ENCODE results near the gene ZBTB17.

DNA sequence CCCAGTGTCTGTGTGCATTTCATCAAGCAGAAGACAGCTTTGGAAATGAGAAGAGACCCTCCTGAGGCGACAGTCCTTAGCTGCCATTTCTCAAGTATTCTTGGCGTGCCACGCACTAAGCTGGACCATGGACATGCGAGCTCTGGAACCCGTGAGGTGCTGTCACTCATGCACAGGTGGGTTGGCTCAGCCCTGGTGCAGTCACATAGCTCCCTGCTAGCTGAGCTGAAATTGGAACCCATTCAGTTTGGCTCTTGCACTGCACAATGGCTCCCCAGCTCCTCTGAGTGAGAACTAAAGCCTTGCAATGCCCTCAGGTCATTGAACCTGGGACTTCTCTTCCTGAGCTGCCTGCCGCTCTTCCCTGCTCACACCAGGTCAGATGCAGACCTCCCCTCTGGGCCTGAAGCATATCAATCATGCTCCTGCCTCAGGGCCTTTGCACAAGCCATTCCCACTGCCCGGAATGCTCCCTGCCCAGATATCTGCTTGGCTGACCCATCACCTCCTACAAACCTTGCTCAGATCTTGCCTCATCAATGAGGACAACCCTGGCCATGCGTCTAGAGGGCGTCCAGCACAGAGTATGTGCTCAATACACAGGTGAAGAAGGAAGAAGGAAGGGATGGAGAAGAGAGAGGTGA lies 21.9 kb upstream of the ZBTB17 start:
- TF ChIP-seq, protein P1, sequence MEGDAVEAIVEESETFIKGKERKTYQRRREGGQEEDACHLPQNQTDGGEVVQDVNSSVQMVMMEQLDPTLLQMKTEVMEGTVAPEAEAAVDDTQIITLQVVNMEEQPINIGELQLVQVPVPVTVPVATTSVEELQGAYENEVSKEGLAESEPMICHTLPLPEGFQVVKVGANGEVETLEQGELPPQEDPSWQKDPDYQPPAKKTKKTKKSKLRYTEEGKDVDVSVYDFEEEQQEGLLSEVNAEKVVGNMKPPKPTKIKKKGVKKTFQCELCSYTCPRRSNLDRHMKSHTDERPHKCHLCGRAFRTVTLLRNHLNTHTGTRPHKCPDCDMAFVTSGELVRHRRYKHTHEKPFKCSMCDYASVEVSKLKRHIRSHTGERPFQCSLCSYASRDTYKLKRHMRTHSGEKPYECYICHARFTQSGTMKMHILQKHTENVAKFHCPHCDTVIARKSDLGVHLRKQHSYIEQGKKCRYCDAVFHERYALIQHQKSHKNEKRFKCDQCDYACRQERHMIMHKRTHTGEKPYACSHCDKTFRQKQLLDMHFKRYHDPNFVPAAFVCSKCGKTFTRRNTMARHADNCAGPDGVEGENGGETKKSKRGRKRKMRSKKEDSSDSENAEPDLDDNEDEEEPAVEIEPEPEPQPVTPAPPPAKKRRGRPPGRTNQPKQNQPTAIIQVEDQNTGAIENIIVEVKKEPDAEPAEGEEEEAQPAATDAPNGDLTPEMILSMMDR (conservative IDR thresholded peaks at IDR 0.05; ENCODE audit: low read length) = no peak
- TF ChIP-seq EZH2phosphoT487 (IDR thresholded peaks at IDR 0.05; ENCODE audit: borderline replicate concordance) = no peak

Measured in Loucy (cell line).